CD1c-positive myeloid dendritic cell (primary cell): Measurements from ENCODE around the gene CDC42BPA.
"Not testable (repeated sequence)": the region's sequence is repeated elsewhere in the genome, so short reads cannot be mapped to it uniquely, and the experiment has no call there.

ENCODE experiments used
- DNase-seq: peaks from one replicate; pipeline ENCODE4 v3.0.0-alpha.2; 2016; ENCODE audit errors: extremely low spot score

CDC42BPA gene

DNA sequence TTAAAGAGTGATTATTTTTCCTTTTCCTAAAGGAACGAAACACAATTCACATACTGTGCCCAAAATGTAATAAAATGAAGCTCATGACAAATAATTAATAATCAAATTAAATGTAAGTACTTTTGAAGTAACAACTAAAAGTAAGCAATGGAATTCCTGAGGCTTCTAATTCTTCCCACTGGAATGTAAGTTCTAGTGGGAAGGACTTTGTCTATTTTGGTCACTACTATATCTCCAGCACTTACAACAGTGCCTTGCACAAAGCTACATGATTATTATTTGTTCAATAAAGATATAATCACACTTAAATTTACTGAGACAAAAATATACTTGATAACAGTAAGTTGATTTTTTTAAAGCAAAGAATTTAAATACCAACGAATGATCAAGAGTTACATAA, 249.4 kb downstream of the CDC42BPA start:
- DNase-seq: no peak

GRCh38 chr1:227066999-227067398, 251.3 kb downstream of the CDC42BPA start:
- no peak for DNase-seq

DNA sequence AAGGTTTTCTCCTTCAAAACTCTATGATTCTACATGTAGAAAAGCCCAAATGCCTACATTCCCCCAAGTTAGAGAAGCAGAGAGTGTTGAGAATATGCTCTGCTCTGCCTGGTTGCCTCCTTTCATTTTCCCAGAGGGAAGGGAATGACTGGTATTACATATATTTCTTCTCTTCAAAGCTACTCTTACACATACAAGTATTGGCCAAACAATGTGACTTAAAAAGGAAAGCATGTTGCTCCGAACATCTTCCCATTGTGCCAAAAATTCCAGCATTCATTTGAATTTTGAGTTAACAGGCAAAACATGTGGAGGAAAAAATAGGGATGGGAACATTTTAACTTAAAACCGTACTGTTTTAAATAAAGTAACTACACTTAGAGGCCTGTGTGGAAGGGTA, 253.0 kb downstream of the CDC42BPA start:
- DNase-seq: no peak

DNA sequence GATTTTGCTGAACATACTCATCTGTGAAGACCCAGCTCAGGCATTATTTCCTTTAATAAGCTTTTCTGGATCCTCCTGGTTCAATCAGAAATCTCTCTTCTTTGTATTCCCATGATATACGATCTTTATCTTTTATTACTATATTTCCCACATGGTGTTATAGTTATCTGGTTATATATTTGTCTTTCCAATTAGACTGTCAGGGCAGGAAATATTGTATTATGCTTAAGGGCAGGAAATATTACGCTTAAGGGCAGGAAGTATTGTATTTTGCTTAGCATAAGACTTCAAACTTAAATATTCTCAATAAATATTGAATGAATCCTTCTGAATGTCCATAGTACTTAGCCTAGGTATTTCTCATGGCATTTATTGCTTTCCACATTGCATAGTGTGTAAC, 256.0 kb downstream of the CDC42BPA start:
- no peak for DNase-seq

- DNase-seq: no peak
Observed at GRCh38 chr1:227059076-227059475, 259.2 kb downstream of the CDC42BPA start.

DNA sequence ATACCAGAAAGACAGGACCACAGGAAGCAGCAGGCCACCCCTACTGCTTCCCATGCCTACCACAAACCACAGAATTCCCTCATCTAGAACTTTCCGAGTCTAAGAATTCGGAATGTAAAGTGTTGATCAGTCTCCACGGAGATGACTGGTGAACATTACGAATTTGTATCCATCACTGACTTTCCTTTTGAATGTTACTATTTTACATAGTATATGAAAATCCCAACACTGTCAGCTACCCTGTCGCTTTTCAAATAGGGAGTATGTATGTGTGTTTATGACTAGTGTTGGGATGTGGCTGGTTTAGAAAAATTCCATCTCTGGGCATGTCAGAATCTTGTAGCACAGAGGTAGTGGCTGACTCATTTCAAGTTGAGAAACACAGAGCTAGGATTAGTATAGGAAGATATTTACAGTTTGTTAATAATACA, 260.0 kb downstream of the CDC42BPA start:
- DNase-seq: no peak

DNA sequence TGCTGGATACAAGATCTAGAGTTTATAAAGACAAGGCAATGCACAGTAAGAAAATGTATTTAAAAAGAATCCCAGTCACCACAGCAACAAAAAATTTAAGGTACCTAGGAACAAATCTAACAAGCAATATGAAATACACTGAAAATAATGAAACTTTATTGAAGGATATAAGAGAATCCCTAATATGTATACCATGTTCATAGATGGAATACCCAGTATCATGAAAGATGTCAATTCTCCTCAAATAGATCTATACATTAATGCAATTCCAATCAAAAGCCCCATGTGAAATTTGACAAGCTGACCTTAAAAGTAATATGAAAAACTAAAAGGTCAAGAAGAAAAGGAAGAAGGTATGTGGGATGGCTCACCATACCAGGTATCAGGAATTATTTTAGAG, 269.0 kb downstream of the CDC42BPA start:
- no peak for DNase-seq

- no peak for DNase-seq
Observed at GRCh38 chr1:227043755-227044154, 274.5 kb downstream of the CDC42BPA start.

DNA sequence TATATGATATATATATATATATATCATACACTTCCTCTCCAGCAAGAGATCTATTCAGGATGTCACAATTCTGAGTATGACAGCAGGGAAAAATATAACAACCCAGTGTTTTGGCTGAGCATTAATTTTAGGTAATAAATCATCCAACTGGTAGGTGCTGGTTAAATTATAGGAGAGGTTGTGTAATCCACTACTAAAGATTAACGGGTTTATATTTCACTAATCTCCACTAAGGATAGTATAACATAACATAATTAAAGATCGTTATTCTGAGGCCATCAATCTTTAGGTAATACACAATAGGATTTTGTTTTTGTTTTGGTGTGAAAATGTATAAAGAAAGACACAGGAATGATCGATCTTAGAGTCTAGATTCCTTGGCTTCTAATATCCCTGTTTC, 276.0 kb downstream of the CDC42BPA start:
- DNase-seq: no peak

DNA sequence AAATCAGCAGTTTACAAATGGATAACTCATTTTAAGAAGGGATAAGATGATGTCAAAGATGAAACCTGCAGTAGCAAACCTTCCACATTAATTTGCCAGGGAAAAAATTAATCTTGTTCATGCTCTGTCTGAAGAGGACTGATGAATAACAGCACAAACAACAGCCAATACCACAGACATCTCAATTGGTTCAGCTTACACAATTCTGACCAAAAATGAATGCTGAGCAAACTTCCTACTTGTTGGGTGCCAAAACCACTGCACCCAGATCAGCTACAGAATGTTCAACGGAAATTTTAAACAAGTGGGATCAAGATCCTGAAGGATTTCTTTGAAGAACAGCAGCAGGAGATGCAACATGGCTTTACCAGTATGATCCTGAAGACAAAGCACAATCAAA, 279.9 kb downstream of the CDC42BPA start:
- no peak for DNase-seq

- DNase-seq: no peak
Observed at GRCh38 chr1:227037121-227037520, 281.2 kb downstream of the CDC42BPA start.

- no peak for DNase-seq
Observed at GRCh38 chr1:227035316-227035715, 283.0 kb downstream of the CDC42BPA start.

DNA sequence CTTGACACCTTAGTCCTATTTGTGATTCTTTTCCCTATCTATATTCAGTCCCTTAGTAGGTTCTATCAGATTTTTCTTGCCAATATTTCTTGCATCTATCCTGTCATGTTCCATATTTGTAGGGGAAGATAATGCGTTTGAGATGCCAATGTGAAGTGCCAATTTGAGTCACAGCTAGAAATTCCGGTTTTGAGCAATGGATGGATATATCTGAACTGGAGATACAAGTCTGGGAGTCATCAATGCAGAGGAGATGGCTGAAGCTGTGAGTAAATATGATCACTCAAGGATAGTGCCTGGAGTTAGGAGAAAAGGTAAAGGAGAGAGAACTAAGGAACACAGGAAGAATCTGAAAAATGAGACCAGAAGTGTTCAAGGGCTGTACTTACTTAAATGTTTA, 284.4 kb downstream of the CDC42BPA start:
- DNase-seq: no peak

- no peak for DNase-seq
Observed at GRCh38 chr1:227032396-227032795, 285.9 kb downstream of the CDC42BPA start.

DNA sequence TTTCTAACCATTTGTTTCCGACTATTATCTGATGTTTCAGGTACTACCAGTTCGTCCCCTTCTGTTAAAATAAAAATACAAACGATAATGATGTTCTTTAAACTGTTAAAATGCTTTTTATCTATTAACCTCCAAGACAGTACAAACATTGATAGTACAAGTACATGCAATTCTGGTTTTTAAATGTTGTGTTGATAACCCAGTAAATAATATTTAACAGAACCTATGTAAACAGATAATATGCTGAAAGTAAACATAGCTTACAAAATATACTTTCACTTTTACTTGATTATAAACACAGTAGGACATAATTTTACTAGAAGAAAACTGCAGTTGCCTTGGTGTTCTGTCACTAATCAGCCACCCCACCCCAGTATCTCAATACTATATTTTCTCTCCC, 301.3 kb downstream of the CDC42BPA start:
- DNase-seq: no peak

DNA sequence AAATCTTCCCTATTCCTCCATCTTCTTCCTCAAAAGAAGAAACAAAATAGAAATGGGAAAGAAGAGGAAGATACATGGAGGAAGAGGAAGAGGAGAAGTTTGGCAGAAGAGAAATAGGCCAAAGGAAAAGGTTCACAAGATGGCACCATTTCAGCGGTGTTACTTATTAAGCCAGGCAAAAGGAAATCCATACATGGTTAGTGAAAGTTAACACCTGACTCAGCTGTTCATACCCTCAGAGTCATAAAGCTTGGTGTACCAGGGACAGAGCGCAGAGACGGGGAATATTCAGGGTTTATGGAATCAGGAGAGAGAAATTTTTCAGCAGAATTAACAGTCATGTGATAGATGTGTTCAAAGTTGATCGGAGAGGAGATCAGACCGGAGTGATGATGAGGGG, 307.6 kb downstream of the CDC42BPA start:
- no peak for DNase-seq

DNA sequence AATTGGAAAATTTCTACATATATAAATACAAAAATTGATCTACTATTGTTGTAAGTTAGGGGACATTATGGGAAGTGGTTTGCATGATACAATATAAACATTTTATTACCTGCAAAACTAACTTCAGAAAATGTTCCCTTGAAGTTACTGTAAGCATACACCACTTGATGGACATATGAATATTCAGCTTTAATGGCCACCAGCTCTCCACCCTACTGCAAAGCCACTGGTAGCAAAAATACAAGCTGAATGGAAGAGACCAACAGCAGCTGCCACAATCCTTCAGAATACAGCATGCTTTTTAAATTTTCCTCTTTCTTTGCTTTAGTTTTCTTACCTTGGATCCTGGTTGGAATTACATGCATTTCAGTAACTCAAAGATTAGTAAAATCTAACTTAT, 308.4 kb downstream of the CDC42BPA start:
- DNase-seq: no peak

DNA sequence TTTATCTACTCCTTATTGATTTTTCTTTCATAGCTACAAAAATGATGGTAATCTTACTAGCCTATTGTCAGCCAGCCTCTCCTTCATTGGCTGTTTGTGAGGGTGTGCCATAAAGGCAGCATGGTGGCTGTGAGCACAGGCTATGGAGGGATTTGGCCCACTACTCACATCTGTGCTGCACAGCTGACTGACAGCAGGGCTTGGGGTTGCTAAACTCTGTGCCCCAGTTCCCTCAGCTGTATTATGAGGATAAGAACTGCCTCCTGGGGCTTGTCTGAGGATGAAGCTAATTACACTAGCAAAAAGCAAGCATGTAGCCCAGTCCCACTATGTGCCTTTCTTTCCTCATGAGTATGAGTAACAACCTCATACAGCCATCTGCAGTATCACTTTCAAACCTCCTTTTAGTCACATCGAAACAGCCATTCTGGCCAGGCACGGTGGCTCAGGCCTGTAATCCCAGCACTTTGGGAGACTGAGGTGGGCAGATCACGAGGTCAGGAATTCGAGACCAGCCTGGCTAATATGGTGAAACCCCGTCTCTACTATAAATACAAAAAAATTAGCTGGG, 312.0 kb downstream of the CDC42BPA start:
- DNase-seq: no peak

- DNase-seq: no peak
Observed at GRCh38 chr1:227004796-227005195, 313.5 kb downstream of the CDC42BPA start.

GRCh38 chr1:227003165-227003564, 315.1 kb downstream of the CDC42BPA start:
- no peak for DNase-seq

- DNase-seq: no peak
Observed at GRCh38 chr1:227002531-227003049, 315.7 kb downstream of the CDC42BPA start.

- DNase-seq: not testable (repeated sequence)
Observed at GRCh38 chr1:226999579-226999978, 318.7 kb downstream of the CDC42BPA start.

GRCh38 chr1:226995365-226996332, 322.6 kb downstream of the CDC42BPA start:
- DNase-seq: no peak
